Lower leg skin (tissue), 4 donors: ENCODE results near the gene GNG7. TPM values are rescaled to one million over a fixed set of nuclear protein-coding genes. Genes with fewer than 3 reads are reported as not detected.

Experiments
- DNase-seq, 2 donors: peaks; one replicate each; pipeline ENCODE4 v3.0.0-alpha.2; 2019; ENCODE audit warnings: low spot score in 2 of 2
- H3K4me3 ChIP-seq: fragments of 200-600 bp; sonication (generic); 2 replicates; pipeline ENCODE4 v1.5.1; 2017; ENCODE audit warnings: mild to moderate bottlenecking, low read depth; ENCODE audit not compliant: poor library complexity, severe bottlenecking
- CTCF ChIP-seq, 3 donors: fragments of 450-650 bp; IDR thresholded peaks; one replicate each; pipeline ENCODE4 v1.5.1; 2016; ENCODE audit warnings: antibody characterized with exemption in 3 of 3, mild to moderate bottlenecking in 3 of 3, moderate library complexity in 2 of 3
- POLR2A ChIP-seq, 2 donors: fragments of 450-650 bp; IDR thresholded peaks; one replicate each; pipeline ENCODE4 v1.6.1; 2016 to 2017; ENCODE audit warnings: antibody characterized with exemption in 2 of 2, mild to moderate bottlenecking in 1 of 2, moderate library complexity in 1 of 2
- WGBS, 2 donors: methylation state at CpG; one replicate each; pipeline ENCODE4 v1.1.5; 2018; 5-methylcytosine and 5-hydroxymethylcytosine counted together
- intact Hi-C: fragments of 100-400 bp; cut with DNase I; formaldehyde crosslinking; loops from one replicate; pipeline ENCODE4 v1.15.0; 2023; ENCODE audit warnings: low total_unique reads
- total RNA-seq, 4 donors: library from RNA; depleted of rRNA; stranded (reverse); fragments of >200 nt; gene quantifications; one replicate each; pipeline ENCODE4 v1.1.0, GENCODE V29; 2016

GNG7 gene
- total RNA-seq, 4 donors from 2014 or later, result 0.59 to 3.4 (median 2.4) TPM

DNA sequence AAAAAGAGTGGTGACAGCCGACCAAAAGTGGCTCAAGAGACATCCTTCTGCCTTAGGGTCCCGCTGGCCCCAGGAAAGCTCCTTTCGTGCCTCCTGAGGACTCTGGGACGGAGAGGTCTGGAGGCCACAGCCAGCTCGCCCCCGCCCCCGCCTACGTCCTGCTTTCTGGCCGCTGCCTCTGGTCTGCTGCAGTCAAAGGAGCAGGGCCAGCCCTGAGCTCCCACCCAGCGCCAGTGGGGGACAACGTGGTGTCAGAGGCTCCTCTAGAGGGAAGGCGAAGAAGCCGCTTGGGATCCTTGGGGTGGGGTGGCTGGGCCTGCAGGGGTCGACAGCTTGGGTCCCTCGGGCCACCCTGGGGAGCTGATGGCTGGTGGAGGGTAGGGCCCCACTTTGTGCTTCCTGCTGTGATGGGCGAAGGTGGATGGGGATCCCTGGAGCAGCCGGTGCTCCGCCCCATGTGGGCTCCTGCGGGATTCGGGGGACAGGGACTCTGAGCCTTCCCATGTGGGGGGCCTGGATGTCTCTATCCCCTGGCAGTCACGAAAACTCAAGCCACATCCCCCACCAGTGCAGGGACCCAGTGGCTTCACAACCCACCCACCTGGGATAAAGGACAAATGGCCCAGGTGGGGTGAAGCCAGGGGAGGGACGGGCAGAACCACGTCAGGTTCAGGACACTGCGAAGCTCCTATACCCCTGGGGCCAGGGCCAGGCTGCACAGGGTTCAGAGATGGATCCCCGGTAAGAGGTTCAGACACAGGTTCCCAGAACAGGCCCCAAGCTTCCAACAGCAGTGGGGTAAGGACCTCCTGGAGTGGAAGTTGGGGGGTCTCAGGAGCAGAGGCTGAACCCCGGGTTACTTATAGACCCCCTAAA is 27.7 kb upstream of the GNG7 start:
- H3K4me3 ChIP-seq, result no peak overlapping the region
- no peak for DNase-seq
- TF ChIP-seq CTCF (IDR thresholded peaks at IDR 0.05) (no peak), POLR2A (IDR thresholded peaks at IDR 0.05) (no peak)
- 88 to 90% methylated on average over 22 to 24 of the region's 26 CpGs for WGBS, 2 donors
- intact Hi-C loops, result no loop called here

- WGBS, 2 donors, result 81 to 86% methylated on average over 22 to 23 of the region's 23 CpGs
- no peak overlapping the region for H3K4me3 ChIP-seq
- no peak for TF ChIP-seq POLR2A (IDR thresholded peaks at IDR 0.05)
- no peak for TF ChIP-seq CTCF (IDR thresholded peaks at IDR 0.05)
- DNase-seq, result no peak
- intact Hi-C loops, result no loop called here
These were observed 26.4 kb upstream of the GNG7 start for GRCh38 chr19:2728783-2729387.

DNA sequence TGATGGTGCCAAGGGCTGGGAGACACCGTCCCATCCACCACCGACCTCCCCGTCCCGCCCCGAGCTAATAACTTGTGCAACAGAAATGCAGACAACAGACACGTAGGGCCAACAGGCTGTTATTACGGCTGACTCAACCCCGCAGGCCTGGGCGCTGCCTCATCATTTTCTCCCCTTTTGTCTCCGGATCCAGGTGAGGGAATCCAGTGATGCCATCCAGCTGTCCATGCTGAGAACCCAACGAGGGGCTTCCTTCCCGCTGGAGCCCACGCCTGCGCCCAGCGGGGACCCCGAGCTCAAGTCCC is 25.1 kb upstream of the GNG7 start:
- DNase-seq, result no peak
- TF ChIP-seq CTCF (IDR thresholded peaks at IDR 0.05) (no peak), POLR2A (IDR thresholded peaks at IDR 0.05) (no peak)
- WGBS, 2 donors, result 46 to 53% methylated on average over 16 of the region's 16 CpGs
- H3K4me3 ChIP-seq, result no peak overlapping the region
- intact Hi-C loops, result no loop called here

DNA sequence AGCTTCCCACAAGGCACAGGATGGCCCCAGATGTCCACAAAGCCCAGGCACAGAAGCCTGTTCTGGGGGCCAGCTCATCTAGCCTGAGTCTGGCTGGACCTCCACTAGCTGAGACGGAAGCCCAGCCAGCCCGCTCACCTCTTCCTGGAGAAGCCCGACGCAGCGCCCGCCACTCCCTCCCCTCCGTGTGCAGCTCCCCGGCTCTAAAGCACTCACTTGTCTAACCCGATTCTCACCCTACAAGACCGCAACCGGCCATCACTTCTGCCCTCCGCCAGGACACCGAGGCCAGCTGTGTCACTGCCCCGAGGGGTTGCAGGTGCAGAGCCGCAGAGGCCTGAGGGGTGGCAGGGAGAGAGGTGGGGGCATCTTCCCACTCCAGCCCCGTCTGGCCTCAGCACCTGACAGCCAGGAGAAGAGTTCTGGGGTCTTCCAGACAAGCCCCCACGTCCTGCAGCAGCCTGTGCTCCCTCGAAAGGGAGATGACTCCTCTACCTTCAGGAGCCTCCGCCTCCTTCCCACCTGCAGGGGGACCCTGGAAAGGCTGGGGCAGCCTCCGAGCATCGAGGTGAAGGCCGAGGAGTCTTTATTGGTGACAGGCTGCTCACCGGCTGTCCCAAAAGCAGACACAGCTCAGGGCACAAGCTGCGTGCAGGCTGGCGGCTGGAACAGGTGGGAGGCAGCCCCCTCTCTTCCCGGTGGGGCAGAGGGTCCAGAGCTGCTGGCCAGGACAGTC is 24.6 kb upstream of the GNG7 start:
- H3K4me3 ChIP-seq, result no peak overlapping the region
- WGBS, 2 donors, result 8 to 16% methylated on average over 6 to 25 of the region's 26 CpGs
- intact Hi-C loops, result no loop called here
- DNase-seq, result no peak
- TF ChIP-seq CTCF (IDR thresholded peaks at IDR 0.05) (no peak), POLR2A (IDR thresholded peaks at IDR 0.05) (no peak)

GRCh38 chr19:2726160-2726855 is 23.8 kb upstream of the GNG7 start:
- no peak overlapping the region for H3K4me3 ChIP-seq
- TF ChIP-seq CTCF (IDR thresholded peaks at IDR 0.05), result no peak
- TF ChIP-seq POLR2A (IDR thresholded peaks at IDR 0.05), result no peak
- 70 to 76% methylated on average over 12 of the region's 15 CpGs for WGBS, 2 donors
- intact Hi-C loops, result no loop called here
- DNase-seq, result no peak
